GM19035 (cell line): Measurements from ENCODE around the gene GPX2.
A peak's percentile ranks its signal among the peaks of the same experiment; 100 is the strongest.

Experiments
- ATAC-seq: cut with Tn5 transposase; IDR thresholded peaks from one replicate; pipeline ENCODE4 v1.9.1; 2021; ENCODE audit not compliant: unreplicated experiment

Gene GPX2

GRCh38 chr14:64940336-64940910 is 2.1 kb downstream of the GPX2 start:
- no peak for ATAC-seq

- no peak for ATAC-seq
Measured at GRCh38 chr14:64939817-64940190, 2.7 kb downstream of the GPX2 start.

GRCh38 chr14:64938972-64939816 is 3.4 kb downstream of the GPX2 start:
- no peak for ATAC-seq

DNA sequence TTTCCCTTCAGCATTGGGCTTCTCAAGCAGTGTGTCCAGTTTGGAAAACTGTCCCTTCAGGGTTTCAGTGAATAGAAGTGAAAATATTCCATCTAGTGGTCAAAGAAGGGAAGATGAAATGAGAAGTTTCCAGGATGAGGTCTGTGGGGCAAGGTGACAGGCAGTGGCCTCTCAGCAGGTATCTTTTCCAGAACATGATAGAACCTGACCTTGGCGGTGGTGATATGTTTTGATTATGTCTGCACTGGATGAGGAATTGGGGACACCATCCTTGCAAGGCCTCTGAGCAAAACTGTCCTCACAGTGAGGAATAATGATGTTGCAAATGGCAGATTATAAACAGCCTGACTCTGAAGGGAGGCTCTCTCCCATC is 4.7 kb downstream of the GPX2 start:
- ATAC-seq = no peak

DNA sequence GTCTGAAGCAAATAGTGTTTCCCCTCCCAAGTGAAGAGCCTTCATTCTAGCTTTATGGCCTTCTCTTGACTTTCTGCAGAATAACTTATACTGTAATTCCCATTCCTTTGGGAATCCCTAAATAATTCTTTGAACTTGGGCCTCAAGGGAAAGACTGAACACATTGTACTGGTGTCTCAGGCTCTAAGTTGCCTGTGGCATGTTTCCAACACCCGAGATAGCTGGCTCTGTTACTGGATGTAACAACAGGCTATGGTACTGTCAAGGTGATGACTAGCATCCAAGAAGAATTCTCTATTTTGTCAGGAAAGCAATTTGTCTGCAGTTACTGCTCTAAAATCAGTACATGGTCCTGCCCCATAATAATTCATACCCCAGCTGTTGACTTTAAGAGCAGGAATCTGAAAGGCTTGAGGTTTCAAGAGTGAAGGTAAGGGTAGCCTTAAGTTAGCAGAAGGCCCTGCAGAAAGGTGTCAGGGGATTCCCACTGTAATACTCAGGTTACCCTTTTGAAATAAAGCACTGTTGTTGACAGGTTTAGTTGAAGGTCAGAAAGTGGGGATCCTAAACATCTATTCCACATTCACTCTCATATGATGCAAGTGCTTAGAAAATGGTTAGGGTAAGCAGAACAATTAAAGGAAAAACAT is 5.2 kb downstream of the GPX2 start:
- no peak for ATAC-seq

DNA sequence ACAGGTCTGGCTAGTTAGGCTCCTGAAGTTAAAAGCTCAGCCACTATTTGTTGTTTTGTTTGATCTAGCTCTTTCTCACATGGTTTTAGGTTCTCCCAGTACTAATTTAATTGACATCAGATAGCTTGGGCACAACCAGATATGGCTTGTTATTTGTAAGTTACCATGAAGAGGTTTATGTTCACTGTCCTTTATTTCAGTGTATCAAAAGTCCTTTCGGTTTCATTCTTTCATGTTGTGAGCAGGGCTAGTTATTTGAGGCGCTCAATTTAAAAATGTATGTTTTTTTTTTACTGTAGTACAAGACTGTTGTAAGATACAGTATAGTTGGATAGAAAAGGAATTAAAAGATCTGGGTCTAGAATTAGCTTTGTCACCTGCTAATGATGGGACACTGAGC is 7.0 kb downstream of the GPX2 start:
- no peak for ATAC-seq

DNA sequence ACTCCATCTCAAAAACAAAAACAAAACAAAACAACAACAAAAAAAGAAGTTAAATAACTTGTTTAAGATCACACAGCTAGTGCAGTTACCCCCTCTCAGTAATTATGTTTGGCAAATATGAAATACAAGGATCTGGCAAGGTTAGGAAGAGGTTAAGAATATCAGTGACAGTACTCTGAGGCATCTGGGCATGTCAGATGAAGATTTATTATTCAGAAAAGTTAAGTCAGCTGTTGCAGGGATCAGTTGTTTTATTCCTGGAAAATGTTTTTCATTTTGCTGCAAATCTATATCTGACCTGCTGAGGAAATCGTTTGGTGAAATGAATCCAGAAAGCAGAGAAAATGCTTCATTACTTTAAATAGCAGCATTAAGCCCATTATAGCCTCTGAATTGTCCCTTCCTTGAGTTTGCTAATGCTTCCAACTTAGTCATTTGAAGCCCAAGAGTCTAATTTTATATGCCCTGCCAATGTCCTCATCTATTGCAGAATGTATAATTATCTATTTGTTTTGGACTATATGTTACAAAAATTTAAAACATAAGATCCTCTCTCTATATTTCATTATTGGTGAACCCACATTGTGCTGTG is 8.1 kb downstream of the GPX2 start:
- ATAC-seq = no peak

- ATAC-seq = no peak
Measured at GRCh38 chr14:64932231-64932630, 10.3 kb downstream of the GPX2 start.

GRCh38 chr14:64931123-64931522 is 11.4 kb downstream of the GPX2 start:
- no peak for ATAC-seq

DNA sequence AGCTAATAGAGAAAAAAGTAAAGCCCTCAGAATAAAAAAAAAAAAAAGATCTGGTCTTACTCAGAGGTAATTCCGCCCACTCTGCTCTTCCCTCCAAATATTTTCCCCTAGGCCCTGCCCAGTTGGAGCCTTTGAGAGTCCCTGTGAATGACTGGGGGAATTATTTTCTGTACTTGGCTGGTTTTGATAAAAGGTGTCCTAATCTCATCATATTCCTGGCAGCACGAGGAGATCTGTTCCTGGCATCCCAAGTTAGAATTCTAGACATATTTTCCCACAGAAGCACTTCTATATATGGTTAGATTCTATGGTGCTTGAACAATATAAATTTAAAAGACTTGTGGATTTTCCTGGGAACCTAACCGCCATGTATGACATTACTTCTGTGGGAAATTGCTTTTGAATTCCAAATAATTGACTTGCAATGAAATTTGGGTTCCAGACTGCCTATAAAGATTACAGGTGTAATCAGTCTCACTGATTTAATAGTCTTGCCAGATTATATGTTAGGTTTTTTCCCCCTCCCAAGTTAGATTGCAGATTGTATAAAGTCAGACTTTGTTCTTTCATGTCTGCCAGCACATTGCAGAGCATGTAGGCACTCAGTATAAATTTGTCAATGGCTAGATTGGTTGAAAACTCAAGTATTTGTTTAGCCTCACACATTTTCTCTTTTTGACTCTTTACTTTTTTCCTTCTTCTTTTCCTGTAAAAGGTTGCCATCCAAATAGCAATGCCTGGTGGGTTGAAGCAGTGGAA is 12.3 kb downstream of the GPX2 start:
- no peak for ATAC-seq

- ATAC-seq = no peak
Measured at GRCh38 chr14:64929014-64929359, 13.6 kb downstream of the GPX2 start.

- ATAC-seq = peak; percentile 56
Measured at GRCh38 chr14:64928239-64929013, 14.1 kb downstream of the GPX2 start.

DNA sequence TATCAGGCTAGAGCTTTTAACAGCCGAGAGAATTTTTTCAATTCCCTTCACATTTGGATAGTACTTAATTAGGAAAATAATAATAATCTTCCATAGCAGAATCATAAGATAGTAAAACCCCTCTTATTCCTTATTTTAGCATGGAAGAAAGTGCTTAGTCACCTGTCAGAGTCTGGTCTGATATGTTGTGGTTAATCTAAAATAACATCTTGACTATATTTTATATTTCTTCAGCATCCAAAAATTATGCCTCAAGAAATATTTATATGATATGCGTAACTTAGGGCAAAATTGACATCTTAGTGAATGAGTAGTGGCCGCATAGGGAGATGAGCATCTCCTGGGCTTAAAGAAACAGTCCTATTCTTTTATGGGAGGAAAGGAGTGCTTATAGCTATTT is 15.5 kb downstream of the GPX2 start:
- no peak for ATAC-seq

DNA sequence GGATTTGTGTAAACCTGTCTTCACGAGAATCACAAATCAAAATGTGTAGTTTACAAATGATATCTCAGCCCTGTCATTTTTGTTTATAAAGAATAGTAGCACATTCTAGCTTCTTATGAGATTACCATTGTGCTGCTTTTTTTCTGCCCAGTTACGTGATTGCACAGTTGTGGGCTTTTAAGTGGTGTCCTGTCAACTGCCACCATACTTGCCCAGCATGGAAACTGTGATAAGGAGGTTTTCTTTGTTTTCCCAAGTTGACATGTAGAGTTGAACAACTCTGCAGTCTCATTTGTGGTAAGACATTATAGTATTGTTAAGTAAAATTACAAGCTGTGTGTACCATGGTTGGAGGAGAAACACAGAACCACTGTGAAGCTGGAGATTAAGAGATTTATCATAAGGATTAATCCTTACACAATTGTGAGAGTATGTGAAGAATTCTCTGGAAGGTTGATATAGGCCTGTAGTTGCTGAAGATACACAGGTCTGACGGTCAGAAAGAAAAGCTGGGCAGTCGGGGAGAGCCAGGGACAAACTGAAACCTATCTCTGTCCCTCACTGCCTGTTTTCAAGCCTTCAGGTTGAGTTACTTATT is 16.0 kb downstream of the GPX2 start:
- no peak for ATAC-seq

DNA sequence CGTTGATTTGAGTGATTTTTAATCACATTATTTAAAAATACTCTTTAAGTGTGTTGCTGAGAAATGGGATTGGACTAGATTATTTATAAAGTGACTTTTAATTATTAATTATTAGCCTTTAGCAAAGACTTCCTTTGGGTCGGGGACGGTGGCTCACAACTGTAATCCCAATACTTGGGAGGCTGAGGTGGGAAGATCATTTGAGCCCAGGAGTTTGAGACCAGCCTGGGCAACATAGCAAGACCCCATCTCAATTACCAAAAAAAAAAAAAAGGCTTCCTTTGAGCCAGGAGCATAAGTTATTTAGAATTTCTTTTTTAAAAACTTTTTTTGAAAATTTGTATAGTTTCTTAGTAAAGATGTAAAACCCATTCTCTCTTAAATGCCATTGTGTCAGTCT is 19.5 kb downstream of the GPX2 start:
- ATAC-seq = no peak

DNA sequence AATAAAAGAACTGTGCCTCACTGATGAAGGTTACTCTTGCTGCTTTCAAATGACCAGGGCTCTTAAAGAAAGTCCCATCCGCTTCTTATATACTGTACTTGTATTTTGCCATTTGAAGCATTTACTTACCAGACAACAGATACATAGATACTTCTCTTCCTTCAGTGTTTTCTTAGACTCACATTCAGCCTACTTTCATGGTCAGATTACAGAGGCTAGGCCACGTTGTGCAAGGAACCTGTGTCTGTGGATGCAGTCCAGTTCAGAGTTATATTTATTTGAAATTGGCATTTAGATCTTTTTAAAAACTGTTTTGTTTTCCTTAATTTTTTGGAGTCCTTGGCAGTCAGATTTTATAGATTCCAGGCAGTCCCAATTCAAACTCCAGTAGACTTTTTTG is 22.1 kb downstream of the GPX2 start:
- no peak for ATAC-seq

DNA sequence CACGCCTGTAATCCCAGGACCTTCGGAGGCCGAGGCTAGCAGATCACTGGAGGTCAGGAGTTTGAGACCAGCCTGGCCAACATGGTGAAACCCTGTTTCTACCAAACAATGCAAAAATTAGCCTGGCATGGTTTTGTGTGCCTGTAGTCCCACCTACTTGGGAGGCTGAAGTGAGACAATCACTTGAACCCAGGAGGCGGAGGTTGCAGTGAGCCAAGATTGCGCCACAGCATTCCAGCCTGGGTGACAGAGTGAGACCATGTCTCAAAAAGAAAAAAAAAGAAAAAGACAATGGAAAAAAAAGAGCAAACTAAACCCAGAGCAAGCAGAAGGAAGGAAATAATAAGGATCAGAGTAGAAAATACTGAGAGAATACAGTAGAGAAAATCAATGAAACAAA is 22.9 kb downstream of the GPX2 start:
- ATAC-seq = no peak

DNA sequence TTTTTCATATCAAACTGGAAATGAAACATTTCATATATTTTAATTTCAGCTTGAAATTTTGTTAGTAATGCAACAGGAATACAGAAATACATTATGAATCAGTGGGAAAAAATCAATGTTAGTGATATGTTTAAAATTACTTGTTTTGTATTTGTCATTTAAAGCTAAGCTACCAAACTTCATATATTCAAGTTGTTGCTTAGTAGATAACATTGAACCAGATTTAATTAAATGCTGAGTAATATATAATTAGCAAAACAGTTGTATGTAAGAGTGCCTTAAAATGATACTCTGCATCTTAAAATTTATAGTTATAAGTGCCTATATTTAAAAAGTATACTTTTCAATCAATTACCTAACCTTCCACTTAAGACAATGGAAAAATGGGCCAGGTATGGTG is 23.3 kb downstream of the GPX2 start:
- ATAC-seq = no peak

DNA sequence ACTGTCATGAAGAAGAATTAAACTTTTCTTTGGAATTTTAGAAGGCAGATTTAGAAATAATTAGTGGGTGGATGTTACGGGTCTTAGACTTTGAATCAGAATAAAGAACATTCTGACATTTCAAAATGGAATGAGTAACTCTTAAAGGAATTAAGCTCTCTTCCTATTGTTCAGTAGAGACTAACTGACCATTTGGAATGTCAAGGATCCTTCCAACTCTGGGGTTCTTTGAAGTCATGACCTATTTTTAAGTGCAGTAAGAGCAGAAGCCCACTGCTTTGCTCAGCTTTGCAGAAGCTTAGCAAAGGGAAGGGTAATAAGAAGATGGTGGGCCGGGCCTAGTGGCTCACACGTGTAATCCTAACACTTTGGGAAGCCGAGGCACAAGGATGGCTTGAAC is 24.3 kb downstream of the GPX2 start:
- no peak for ATAC-seq

- no peak for ATAC-seq
Measured at GRCh38 chr14:64915797-64916196, 26.7 kb downstream of the GPX2 start.
